Measurements from ENCODE around the gene MAOA.

DNA sequence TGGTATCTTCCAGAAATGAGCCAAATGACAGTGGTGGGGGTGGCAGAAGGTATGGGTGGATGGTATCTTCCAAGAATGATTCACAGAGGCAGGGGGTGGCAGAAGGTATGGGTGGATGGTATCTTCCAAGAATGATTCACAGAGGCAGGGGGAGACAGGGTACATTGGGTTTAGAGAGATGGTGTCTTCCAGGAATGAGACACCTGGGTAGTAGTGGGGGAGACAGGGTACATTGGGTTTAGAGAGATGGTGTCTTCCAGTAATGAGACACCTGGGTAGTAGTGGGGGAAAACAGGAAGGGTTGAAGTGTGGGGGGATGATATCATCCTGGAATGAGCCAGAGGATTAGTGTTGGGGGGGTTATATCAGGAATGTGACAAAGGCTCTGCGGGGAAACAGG, 62.0 kb downstream of the MAOA start:
- TF ChIP-seq, protein P1, sequence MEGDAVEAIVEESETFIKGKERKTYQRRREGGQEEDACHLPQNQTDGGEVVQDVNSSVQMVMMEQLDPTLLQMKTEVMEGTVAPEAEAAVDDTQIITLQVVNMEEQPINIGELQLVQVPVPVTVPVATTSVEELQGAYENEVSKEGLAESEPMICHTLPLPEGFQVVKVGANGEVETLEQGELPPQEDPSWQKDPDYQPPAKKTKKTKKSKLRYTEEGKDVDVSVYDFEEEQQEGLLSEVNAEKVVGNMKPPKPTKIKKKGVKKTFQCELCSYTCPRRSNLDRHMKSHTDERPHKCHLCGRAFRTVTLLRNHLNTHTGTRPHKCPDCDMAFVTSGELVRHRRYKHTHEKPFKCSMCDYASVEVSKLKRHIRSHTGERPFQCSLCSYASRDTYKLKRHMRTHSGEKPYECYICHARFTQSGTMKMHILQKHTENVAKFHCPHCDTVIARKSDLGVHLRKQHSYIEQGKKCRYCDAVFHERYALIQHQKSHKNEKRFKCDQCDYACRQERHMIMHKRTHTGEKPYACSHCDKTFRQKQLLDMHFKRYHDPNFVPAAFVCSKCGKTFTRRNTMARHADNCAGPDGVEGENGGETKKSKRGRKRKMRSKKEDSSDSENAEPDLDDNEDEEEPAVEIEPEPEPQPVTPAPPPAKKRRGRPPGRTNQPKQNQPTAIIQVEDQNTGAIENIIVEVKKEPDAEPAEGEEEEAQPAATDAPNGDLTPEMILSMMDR (IDR thresholded peaks at IDR 0.05; ENCODE audit: poor library complexity): no peak
- no peak for TF ChIP-seq EZH2phosphoT487 (IDR thresholded peaks at IDR 0.05; ENCODE audit: low read depth, severe bottlenecking, unreplicated experiment)
